ENCODE data around the gene FAM13B. TPM values are rescaled to one million over a fixed set of nuclear protein-coding genes. Genes with fewer than 3 reads are reported as not detected.

Gene FAM13B
- total and polyA plus RNA-seq, 8 donors = 23.8 to 53.3 (median 46.6) TPM

DNA sequence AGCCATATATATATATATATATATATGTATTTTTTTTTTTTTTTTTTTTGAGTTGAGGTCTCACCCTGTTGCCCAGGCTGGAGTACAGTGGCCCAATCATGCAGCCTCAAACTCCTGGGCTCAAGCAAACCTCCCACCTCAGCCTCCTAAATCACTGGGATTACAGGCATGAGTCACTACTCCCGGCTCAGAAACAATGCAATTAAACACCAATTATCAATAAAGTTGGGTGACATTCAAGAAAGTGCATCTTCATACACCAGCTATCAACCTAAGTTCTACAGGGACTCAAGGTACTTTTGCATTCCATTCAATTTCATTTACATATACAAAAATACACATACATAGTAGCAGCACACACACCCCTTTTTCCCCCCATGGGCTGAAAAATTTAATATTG lies 7.6 kb downstream of the FAM13B start:
- ATAC-seq (no peak), DNase-seq (no peak)
- Histone ChIP-seq H3K27ac (no peak overlapping the region), H3K9me3 (no peaks in the 10 kb centered on the region), H3K27me3 (no peaks in the 10 kb centered on the region), H3K36me3 (peaks cover 0 to under 1% of the 10 kb centered on the region in 2 donors), H3K4me3 (no peak overlapping the region), H3K4me1 (peaks cover 2 to 51% of the 10 kb centered on the region in 2 donors)
- TF ChIP-seq, protein P1, sequence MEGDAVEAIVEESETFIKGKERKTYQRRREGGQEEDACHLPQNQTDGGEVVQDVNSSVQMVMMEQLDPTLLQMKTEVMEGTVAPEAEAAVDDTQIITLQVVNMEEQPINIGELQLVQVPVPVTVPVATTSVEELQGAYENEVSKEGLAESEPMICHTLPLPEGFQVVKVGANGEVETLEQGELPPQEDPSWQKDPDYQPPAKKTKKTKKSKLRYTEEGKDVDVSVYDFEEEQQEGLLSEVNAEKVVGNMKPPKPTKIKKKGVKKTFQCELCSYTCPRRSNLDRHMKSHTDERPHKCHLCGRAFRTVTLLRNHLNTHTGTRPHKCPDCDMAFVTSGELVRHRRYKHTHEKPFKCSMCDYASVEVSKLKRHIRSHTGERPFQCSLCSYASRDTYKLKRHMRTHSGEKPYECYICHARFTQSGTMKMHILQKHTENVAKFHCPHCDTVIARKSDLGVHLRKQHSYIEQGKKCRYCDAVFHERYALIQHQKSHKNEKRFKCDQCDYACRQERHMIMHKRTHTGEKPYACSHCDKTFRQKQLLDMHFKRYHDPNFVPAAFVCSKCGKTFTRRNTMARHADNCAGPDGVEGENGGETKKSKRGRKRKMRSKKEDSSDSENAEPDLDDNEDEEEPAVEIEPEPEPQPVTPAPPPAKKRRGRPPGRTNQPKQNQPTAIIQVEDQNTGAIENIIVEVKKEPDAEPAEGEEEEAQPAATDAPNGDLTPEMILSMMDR (IDR thresholded peaks at IDR 0.05) = no peak
- intact Hi-C loops (cut with DNase I) = no loop called here

DNA sequence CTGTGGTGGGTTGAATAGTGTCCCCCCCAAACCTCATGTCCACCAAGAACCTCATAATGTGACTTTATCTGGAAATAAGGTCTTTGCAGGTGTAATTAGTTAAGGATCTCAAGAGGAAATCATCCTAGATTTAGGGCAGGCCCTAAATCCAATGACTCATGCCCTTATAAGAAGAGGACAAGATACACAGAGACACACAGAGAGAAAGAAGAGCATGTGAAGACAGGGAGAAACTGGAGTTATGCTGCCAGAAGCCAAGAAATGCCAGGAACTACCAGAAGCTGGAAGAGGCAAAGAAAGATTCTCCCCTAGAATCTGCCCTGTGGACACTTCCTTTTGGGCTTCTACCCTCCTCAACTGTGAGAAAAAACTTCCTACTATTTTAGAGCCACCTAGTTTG lies 8.8 kb downstream of the FAM13B start:
- H3K27me3 ChIP-seq = no peaks in the 10 kb centered on the region
- no peak for ATAC-seq

DNA sequence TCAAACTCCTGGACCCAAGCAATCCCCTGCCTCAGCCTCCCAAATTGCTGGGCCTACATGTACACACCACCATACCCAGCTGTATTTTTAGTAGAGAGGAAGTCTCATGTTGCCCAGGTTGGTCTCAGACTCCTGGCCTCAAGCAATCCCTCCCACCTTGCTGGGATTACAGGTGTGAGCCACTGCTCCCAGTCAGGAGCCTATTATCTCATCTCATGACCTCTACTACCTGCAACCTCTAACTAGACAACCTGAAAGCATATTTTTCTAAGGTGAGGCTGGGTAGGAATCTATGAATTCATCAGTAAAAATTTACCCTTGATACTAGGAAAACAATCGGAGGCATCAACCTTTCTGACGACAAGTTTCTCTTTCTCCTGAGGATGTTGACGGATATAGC lies 10.0 kb downstream of the FAM13B start:
- H3K4me1 ChIP-seq = peaks cover 0 to 28% of the 10 kb centered on the region in 2 donors
- DNase-seq (no peak), ATAC-seq (no peak)
- H3K27ac ChIP-seq = no peak overlapping the region
- intact Hi-C loops (cut with DNase I) = no loop called here
- no peaks in the 10 kb centered on the region for H3K9me3 ChIP-seq
- H3K27me3 ChIP-seq = no peaks in the 10 kb centered on the region
- H3K36me3 ChIP-seq = peaks cover 0 to 23% of the 10 kb centered on the region in 2 donors
- TF ChIP-seq, protein P1 (IDR thresholded peaks at IDR 0.05) = no peak
- H3K4me3 ChIP-seq = no peak overlapping the region

More for the DNA sequence above, 8.8 kb downstream of the FAM13B start:
- no peak overlapping the region for H3K27ac ChIP-seq
- TF ChIP-seq, protein P1 (IDR thresholded peaks at IDR 0.05) = no peak
- no peak overlapping the region for H3K4me3 ChIP-seq
- intact Hi-C loops (cut with DNase I) = no loop called here
- H3K9me3 ChIP-seq = no peaks in the 10 kb centered on the region
- H3K4me1 ChIP-seq = peaks cover 0 to 39% of the 10 kb centered on the region in 2 donors
- DNase-seq = no peak
- H3K36me3 ChIP-seq = peaks cover 0 to 11% of the 10 kb centered on the region in 2 donors

DNA sequence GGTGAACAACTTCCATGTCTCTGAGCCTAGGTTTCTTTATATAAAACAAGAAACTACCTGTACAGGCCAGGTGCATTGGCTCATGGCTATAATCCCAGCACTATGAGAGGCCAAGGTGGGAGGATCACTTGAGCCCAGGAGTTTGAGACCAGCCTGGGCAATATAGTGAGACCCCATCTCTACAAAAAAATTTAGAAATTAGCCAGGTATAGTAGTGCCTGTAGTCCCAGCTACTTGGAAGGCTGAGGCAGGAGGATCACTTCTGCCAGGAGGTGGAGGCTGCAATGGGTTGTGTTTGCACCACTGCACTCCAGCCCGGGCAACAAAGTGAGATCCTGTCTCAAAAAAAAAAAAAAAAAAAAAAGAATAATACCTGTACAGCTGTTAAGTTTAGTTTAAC lies 11.1 kb downstream of the FAM13B start:
- H3K27me3 ChIP-seq = no peaks in the 10 kb centered on the region
- H3K4me3 ChIP-seq = no peak overlapping the region
- TF ChIP-seq, protein P1 (IDR thresholded peaks at IDR 0.05) = no peak
- intact Hi-C loops (cut with DNase I) = no loop called here
- peaks cover 0 to 23% of the 10 kb centered on the region in 2 donors for H3K4me1 ChIP-seq
- ATAC-seq (no peak), DNase-seq (no peak)
- no peak overlapping the region for H3K27ac ChIP-seq
- no peaks in the 10 kb centered on the region for H3K9me3 ChIP-seq
- peaks cover 0 to 29% of the 10 kb centered on the region in 2 donors for H3K36me3 ChIP-seq

DNA sequence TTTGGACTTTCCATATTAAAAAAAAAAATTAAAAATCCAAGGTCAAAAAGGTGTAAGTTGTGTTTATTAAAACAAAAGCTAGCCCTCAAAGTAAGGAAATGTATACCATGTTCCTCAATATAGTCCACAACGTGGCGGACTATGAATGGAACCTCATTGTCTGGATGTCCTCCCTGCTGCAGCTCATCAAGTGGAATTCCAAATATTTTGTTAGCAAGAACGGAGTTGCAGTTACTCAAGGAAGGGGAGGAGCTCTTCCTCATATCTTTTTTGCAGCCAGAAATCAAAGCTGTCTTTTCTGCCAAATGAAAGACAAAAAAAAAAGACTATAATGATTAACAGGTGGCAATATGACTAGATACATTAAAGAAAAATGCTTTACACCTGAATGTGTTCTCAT lies 14.0 kb downstream of the FAM13B start:
- no peaks in the 10 kb centered on the region for H3K27me3 ChIP-seq
- no peak overlapping the region for H3K4me3 ChIP-seq
- H3K9me3 ChIP-seq = no peaks in the 10 kb centered on the region
- no peak for ATAC-seq
- intact Hi-C loops (cut with DNase I) = no loop called here
- peaks cover 0 to 53% of the 10 kb centered on the region in 2 donors for H3K36me3 ChIP-seq
- TF ChIP-seq, protein P1 (IDR thresholded peaks at IDR 0.05) = no peak
- no peak overlapping the region for H3K27ac ChIP-seq
- no peak for DNase-seq
- peaks cover 0 to 10% of the 10 kb centered on the region in 2 donors for H3K4me1 ChIP-seq
